Esophagus squamous epithelium (tissue), 5 donors: ENCODE results near the gene CALN1. TPM values are rescaled to one million over a fixed set of nuclear protein-coding genes. Genes with fewer than 3 reads are reported as not detected.

Source experiments
- DNase-seq: peaks from one replicate; lab custom pipeline; 2025; lab: John Stamatoyannopoulos, UW
- H3K27ac ChIP-seq, 4 donors: fragments of 200-600 bp; sonication (generic); one replicate each; pipeline ENCODE4 v1.5.1; 2016 to 2019; ENCODE audit warnings: mild to moderate bottlenecking in 1 of 4
- H3K27me3 ChIP-seq, 4 donors: fragments of 200-600 bp; sonication (generic); 1 replicate in 3 of 4; 2 replicates in 1 of 4; pipeline versions ENCODE4 v1.5.1 to v1.6.0; 2017 to 2021; ENCODE audit warnings: antibody characterized with exemption in 1 of 4
- H3K36me3 ChIP-seq, 3 donors: fragments of 200-600 bp; sonication (generic); one replicate each; pipeline ENCODE4 v1.5.1; 2016 to 2019
- H3K4me1 ChIP-seq, 3 donors: fragments of 200-600 bp; sonication (generic); one replicate each; pipeline ENCODE4 v1.5.1; 2017 to 2019
- H3K4me3 ChIP-seq, 4 donors: fragments of 200-600 bp; sonication (generic); 1 replicate in 3 of 4; 2 replicates in 1 of 4; pipeline ENCODE4 v1.5.1; 2016 to 2019; ENCODE audit warnings: mild to moderate bottlenecking in 2 of 4, moderate library complexity in 1 of 4
- H3K9me3 ChIP-seq, 3 donors: fragments of 200-600 bp; sonication (generic); one replicate each; pipeline ENCODE4 v1.5.1; 2016 to 2019
- CTCF ChIP-seq, 6 experiments: fragments of 450-650 bp in 4 of 6; fragments of 200-600 bp in 2 of 6; sonication (generic) in 2 of 6; IDR thresholded peaks; one replicate each; pipeline ENCODE4 v1.5.1; 2016 to 2019; ENCODE audit warnings: antibody characterized with exemption in 6 of 6, mild to moderate bottlenecking in 4 of 6, moderate library complexity in 4 of 6
- POLR2A ChIP-seq, 4 donors: fragments of 450-650 bp; IDR thresholded peaks; one replicate each; pipeline ENCODE4 v1.6.1; 2017; ENCODE audit warnings: antibody characterized with exemption in 4 of 4, mild to moderate bottlenecking in 4 of 4, moderate library complexity in 3 of 4
- WGBS, 2 donors: methylation state at CpG; one replicate each; pipeline ENCODE4 v1.1.5; 2018; 5-methylcytosine and 5-hydroxymethylcytosine counted together
- intact Hi-C: fragments of 100-400 bp; cut with DNase I; formaldehyde crosslinking; loops from one replicate; pipeline ENCODE4 v1.15.0; 2022
- total RNA-seq, 4 donors: library from RNA; depleted of rRNA; stranded (reverse); fragments of >200 nt; gene quantifications; one replicate each; pipeline ENCODE4 v1.1.0, GENCODE V29; 2016
- donor health status: DM: yes; HTN: yes; CAD: no.

CALN1 gene
- total RNA-seq, 4 donors from 2014 or later, result 0.83 TPM; not detected in 3

- Histone ChIP-seq H3K36me3 (no peaks in the 10 kb centered on the region), H3K27me3 (no peaks in the 10 kb centered on the region), H3K9me3 (no peaks in the 10 kb centered on the region), H3K27ac (no peak overlapping the region), H3K4me3 (no peak overlapping the region), H3K4me1 (no peaks in the 10 kb centered on the region)
- DNase-seq, result no peak
- TF ChIP-seq CTCF (IDR thresholded peaks at IDR 0.05) (no peak), POLR2A (IDR thresholded peaks at IDR 0.05) (no peak)
- intact Hi-C loops, result no loop called here
- WGBS, 2 donors, result 45 to 60% methylated on average over 3 of the region's 3 CpGs
Measured at GRCh38 chr7:71842786-71843185, 569.4 kb downstream of the CALN1 start.

GRCh38 chr7:71842381-71842780 lies 569.8 kb downstream of the CALN1 start:
- no peak for DNase-seq

GRCh38 chr7:71835056-71835455 lies 577.1 kb downstream of the CALN1 start:
- 64 to 73% methylated on average over 5 of the region's 5 CpGs for WGBS, 2 donors
- intact Hi-C loops, result no loop called here
- no peak for DNase-seq
- Histone ChIP-seq H3K27me3 (no peaks in the 10 kb centered on the region), H3K36me3 (no peaks in the 10 kb centered on the region), H3K4me3 (no peak overlapping the region), H3K4me1 (no peaks in the 10 kb centered on the region), H3K27ac (no peak overlapping the region), H3K9me3 (no peaks in the 10 kb centered on the region)
- TF ChIP-seq POLR2A (IDR thresholded peaks at IDR 0.05) (no peak), CTCF (IDR thresholded peaks at IDR 0.05) (no peak)

More at GRCh38 chr7:71842381-71842780, 569.8 kb downstream of the CALN1 start:
- Histone ChIP-seq H3K4me3 (no peak overlapping the region), H3K27me3 (no peaks in the 10 kb centered on the region), H3K36me3 (no peaks in the 10 kb centered on the region), H3K4me1 (no peaks in the 10 kb centered on the region), H3K9me3 (no peaks in the 10 kb centered on the region), H3K27ac (no peak overlapping the region)
- intact Hi-C loops, result no loop called here
- TF ChIP-seq POLR2A (IDR thresholded peaks at IDR 0.05), result no peak
- no peak for TF ChIP-seq CTCF (IDR thresholded peaks at IDR 0.05)
- 47 to 51% methylated on average over 6 of the region's 6 CpGs for WGBS, 2 donors

GRCh38 chr7:71829515-71829914 lies 582.6 kb downstream of the CALN1 start:
- DNase-seq, result no peak
- Histone ChIP-seq H3K4me1 (no peaks in the 10 kb centered on the region), H3K27ac (no peak overlapping the region), H3K4me3 (no peak overlapping the region), H3K27me3 (no peaks in the 10 kb centered on the region), H3K9me3 (peaks cover 0 to 11% (median 0%) of the 10 kb centered on the region in 3 donors), H3K36me3 (no peaks in the 10 kb centered on the region)
- WGBS, 2 donors, result 41 to 47% methylated on average over 3 of the region's 3 CpGs
- TF ChIP-seq POLR2A (IDR thresholded peaks at IDR 0.05) (no peak), CTCF (IDR thresholded peaks at IDR 0.05) (no peak)
- intact Hi-C loops, result no loop called here

- Histone ChIP-seq H3K27ac (no peak overlapping the region), H3K4me1 (no peaks in the 10 kb centered on the region), H3K9me3 (peaks cover 0 to 11% (median 0%) of the 10 kb centered on the region in 3 donors), H3K27me3 (no peaks in the 10 kb centered on the region), H3K4me3 (no peak overlapping the region), H3K36me3 (no peaks in the 10 kb centered on the region)
- WGBS, 2 donors, result 57 to 86% methylated on average over 2 of the region's 2 CpGs
- no peak for DNase-seq
- TF ChIP-seq POLR2A (IDR thresholded peaks at IDR 0.05) (no peak), CTCF (IDR thresholded peaks at IDR 0.05) (no peak)
- intact Hi-C loops, result no loop called here
Measured at GRCh38 chr7:71828361-71828760, 583.8 kb downstream of the CALN1 start.
